Nasal cavity respiratory epithelium epithelial cell of viscerocranial mucosa (primary cell): ENCODE results near the gene NHLRC2. TPM values are rescaled to one million over a fixed set of nuclear protein-coding genes. Genes with fewer than 3 reads are reported as not detected.

ENCODE experiments used
- total RNA-seq: library from RNA; depleted of rRNA; stranded (reverse); fragments of >200 nt; gene quantifications from 2 replicates; pipeline ENCODE4 v1.2.3, GENCODE V29; 2014

The NHLRC2 gene, protein sequence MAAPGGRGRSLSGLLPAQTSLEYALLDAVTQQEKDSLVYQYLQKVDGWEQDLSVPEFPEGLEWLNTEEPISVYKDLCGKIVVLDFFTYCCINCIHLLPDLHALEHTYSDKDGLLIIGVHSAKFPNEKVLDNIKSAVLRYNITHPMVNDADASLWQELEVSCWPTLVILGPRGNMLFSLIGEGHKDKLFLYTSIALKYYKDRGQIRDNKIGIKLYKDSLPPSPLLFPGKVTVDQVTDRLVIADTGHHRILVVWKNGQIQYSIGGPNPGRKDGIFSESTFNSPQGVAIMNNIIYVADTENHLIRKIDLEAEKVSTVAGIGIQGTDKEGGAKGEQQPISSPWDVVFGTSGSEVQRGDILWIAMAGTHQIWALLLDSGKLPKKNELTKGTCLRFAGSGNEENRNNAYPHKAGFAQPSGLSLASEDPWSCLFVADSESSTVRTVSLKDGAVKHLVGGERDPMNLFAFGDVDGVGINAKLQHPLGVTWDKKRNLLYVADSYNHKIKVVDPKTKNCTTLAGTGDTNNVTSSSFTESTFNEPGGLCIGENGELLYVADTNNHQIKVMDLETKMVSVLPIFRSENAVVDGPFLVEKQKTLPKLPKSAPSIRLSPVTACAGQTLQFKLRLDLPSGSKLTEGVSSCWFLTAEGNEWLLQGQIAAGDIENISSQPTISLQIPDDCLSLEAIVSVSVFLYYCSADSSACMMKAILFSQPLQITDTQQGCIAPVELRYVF
- total RNA-seq = 11.6 and 19.6 TPM in 2 replicates

DNA sequence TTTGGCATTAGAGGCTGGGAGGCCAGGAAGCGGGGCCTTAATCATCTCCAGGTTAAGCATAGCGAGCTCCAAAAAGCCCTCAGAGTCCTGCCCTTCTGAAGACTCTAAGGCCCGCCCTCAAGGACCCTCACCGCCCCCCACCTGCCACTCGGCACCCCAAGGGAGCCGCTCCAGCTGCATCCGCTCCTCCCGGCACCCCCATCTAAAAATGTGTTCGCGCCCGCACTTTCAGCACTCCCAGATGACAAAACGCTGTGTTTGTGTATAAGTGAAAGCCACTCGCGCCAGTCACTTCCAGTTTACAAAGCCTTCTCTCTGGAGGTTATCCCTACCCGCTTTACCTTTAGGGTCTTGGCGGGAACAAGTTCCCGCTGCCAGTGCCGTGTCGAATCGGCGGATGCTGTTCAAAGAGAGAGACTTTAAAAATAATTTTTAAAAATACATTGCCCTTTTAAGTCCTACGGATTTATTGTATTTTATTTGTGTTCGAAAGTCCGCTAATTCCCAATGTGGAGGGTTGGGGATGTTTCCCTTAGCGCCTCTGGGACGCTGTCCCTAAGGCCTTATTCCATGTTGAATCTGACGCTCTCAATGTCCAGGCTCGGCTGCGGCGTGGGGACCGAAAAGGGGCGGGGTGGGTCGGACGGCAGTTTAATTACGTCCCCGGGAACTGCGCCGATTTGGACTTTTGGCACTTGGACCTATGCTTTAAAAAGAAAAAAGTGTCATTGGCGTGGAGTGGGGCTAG is at the start of gene NHLRC2, which contains the start of gene DCLRE1A:
TSS of gene NHLRC2 (plus strand) at position 649 of the 748 bp plus-strand sequence. CDS start 212 bp downstream, outside the sequence.
TSS of gene DCLRE1A (minus strand) at position 70 of the 748 bp plus-strand sequence. CDS start 900 bp downstream, outside the sequence.

Other genes starting within 250 kb of the NHLRC2 start
- not detected in 2 replicates for gene NRAP, start 190.6 kb upstream of the NHLRC2 start, total RNA-seq
- gene CASP7, start 174.7 kb upstream of the NHLRC2 start, total RNA-seq = 9.6 and 32.5 TPM in 2 replicates
- gene PLEKHS1, start 103.0 kb upstream of the NHLRC2 start, total RNA-seq = 0.28 TPM in 1 of 2 replicates, not detected in the other
- 12.0 and 12.9 TPM in 2 replicates for gene DCLRE1A, start 579 bp upstream of the NHLRC2 start, total RNA-seq
- gene ADRB1, start 189.2 kb downstream of the NHLRC2 start, total RNA-seq = 1.6 and 7.9 TPM in 2 replicates